GM21390 (cell line): Measurements from ENCODE around the gene MCM7.

Experiments used
- ATAC-seq: cut with Tn5 transposase; IDR thresholded peaks from one replicate; pipeline ENCODE4 v1.9.1; 2021; ENCODE audit not compliant: unreplicated experiment

MCM7 gene

GRCh38 chr7:100098913-100099312 is 2.3 kb downstream of the MCM7 start:
- ATAC-seq: no peak

GRCh38 chr7:100095704-100096103 is 5.5 kb downstream of the MCM7 start:
- no peak for ATAC-seq

GRCh38 chr7:100095289-100095688 is 5.9 kb downstream of the MCM7 start:
- ATAC-seq: no peak

- no peak for ATAC-seq
These were observed 7.2 kb downstream of the MCM7 start for GRCh38 chr7:100093925-100094486.

GRCh38 chr7:100093498-100093897 is 7.7 kb downstream of the MCM7 start:
- ATAC-seq: no peak

- no peak for ATAC-seq
These were observed 8.1 kb downstream of the MCM7 start for GRCh38 chr7:100093054-100093453.

GRCh38 chr7:100091411-100092181 is 9.6 kb downstream of the MCM7 start:
- ATAC-seq: no peak

- ATAC-seq: no peak
These were observed 10.4 kb downstream of the MCM7 start for GRCh38 chr7:100090527-100091410.

- ATAC-seq: no peak
These were observed 11.6 kb downstream of the MCM7 start for GRCh38 chr7:100089458-100090196.

- ATAC-seq: no peak
These were observed 12.4 kb downstream of the MCM7 start, which contains the start of gene COPS6 for GRCh38 chr7:100088621-100089457. TSS of gene COPS6 (plus strand) at chr7:100088969. CDS start at chr7:100088991, 22 bp downstream.

GRCh38 chr7:100088095-100088620 is 13.0 kb downstream of the MCM7 start:
- no peak for ATAC-seq

GRCh38 chr7:100087055-100087750 is 14.0 kb downstream of the MCM7 start:
- ATAC-seq: no peak

GRCh38 chr7:100085515-100085914 is 15.7 kb downstream of the MCM7 start:
- no peak for ATAC-seq

GRCh38 chr7:100082978-100083377 is 18.2 kb downstream of the MCM7 start:
- ATAC-seq: no peak

GRCh38 chr7:100081535-100082102 is 19.6 kb downstream of the MCM7 start, which contains the start of gene ZNF3:
TSS of gene ZNF3 (minus strand) at chr7:100081723. CDS start at chr7:100077357, 4,366 bp downstream.
- peak; percentile 70 for ATAC-seq

- peak; percentile 25 for ATAC-seq
These were observed 20.2 kb downstream of the MCM7 start for GRCh38 chr7:100080907-100081534.

GRCh38 chr7:100079024-100079560 is 22.1 kb downstream of the MCM7 start:
- no peak for ATAC-seq

GRCh38 chr7:100077205-100077604 is 24.0 kb downstream of the MCM7 start:
- ATAC-seq: no peak
